NT2/D1 (cell line): ENCODE results near the gene GSTO2.

ENCODE experiments used
- DNase-seq: peaks from one replicate; pipeline ENCODE4 v3.0.0-alpha.2; 2011; ENCODE audit warnings: low read depth, low spot score
- H3K27me3 ChIP-seq: 2 replicates; pipeline ENCODE4 v1.6.0; 2011; ENCODE audit warnings: mild to moderate bottlenecking; ENCODE audit not compliant: insufficient read length, insufficient read depth
- H3K36me3 ChIP-seq: 2 replicates; pipeline ENCODE4 v1.6.1; 2011; ENCODE audit warnings: mild to moderate bottlenecking, low read length, mixed read lengths; ENCODE audit not compliant: insufficient read depth, insufficient read length
- H3K4me1 ChIP-seq: 2 replicates; pipeline ENCODE4 v1.5.1; 2011; ENCODE audit not compliant: insufficient read depth, insufficient read length
- H3K4me3 ChIP-seq: 2 replicates; pipeline ENCODE4 v1.5.1; 2011; ENCODE audit warnings: low read depth; ENCODE audit not compliant: insufficient read length
- H3K9ac ChIP-seq: 2 replicates; pipeline ENCODE4 v1.6.0; 2011; ENCODE audit warnings: low read depth; ENCODE audit not compliant: insufficient read length
- H3K9me3 ChIP-seq: 2 replicates; pipeline ENCODE4 v1.5.1; 2011; ENCODE audit warnings: mild to moderate bottlenecking, low read length; ENCODE audit not compliant: insufficient read depth
- SUZ12 ChIP-seq: IDR thresholded peaks from 2 replicates; pipeline ENCODE4 v1.6.1; 2011; ENCODE audit not compliant: insufficient read length, insufficient read depth; ENCODE audit errors: extremely low read depth
- YY1 ChIP-seq: IDR thresholded peaks from 2 replicates; pipeline ENCODE4 v1.6.1; 2011; ENCODE audit not compliant: insufficient read length, insufficient read depth
- ZNF274 ChIP-seq: IDR thresholded peaks from 2 replicates; pipeline ENCODE4 v1.6.1; 2011; ENCODE audit warnings: mild to moderate bottlenecking, low read depth, low read length

The GSTO2 gene

DNA sequence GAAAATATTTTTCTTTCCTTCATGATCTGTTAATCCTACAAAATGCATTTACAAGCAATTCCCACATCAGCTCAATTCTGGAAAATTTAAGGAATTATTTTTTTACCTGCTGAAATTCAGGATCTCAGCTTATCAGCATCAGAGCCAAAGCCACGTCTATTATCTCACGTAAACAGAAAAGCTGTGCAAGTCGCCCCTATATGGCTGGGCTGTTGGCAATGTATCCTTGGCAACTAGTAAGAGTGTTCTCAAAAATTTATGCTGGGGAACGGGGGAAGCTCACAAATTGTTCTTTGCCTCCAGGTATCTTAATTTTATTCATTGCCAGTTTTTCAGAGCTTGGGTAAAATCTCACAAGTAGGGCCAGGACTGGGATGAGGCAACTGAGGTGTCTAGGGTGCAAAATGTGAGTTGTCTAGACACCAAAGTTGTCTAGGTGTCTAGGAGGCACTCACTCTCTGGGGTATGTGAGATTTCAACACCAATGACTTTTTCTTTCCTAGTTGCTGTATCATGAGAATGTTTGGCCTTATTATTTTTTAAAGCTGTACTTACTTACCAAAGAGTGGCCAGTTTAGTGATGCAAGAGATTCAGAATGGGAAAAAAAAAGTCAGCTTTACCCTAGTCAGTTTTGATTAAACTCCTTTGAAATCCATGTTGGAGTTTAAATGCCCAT is 5.1 kb downstream of the GSTO2 start:
- H3K9ac ChIP-seq: no peak overlapping the region
- no peak overlapping the region for H3K4me3 ChIP-seq
- TF ChIP-seq ZNF274: no peak
- TF ChIP-seq SUZ12: no peak
- no peak for TF ChIP-seq YY1

DNA sequence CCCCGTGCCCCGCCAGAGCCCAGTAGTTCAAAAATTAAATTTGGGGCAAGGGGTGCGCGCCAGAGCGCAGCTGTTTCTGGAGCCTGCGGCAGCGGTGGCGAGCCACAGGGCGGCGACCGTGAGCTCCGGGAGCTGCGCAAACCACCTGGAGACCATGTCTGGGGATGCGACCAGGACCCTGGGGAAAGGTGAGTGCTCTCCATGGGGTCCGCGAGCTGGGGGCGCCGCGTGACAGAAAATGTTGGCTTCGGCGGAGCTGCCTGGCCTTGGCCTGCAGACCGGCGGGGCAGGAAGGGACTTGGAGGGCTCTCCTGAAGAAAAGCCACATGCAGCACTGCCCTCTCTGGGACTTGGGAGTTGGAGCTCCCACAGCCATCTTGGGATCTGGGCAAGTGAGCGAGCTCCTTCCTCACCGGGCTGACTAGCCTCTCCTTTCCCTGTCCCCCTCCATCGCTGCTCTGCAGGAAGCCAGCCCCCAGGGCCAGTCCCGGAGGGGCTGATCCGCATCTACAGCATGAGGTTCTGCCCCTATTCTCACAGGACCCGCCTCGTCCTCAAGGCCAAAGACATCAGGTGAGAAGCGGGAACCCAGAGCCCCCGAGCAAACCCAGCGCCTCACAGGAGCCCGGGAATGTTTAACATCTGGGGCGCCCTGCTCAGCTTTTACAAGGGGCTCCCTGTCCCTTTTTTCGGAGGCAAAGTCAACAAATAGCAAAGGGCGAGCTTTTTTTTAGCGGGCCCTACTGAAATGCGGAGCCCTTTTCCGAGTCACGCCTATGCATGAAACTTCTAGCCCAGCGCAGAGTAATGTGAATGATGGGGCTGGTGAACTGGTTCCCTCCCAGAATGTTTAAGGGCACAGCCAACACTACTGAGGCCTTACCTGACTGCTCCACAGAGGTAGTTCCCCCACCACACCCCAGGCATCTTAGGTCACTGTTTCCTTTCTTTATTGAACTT is 6.1 kb downstream of the GSTO2 start:
- Histone ChIP-seq H3K4me3 (peak overlapping the region; percentile 56), H3K9me3 (no peaks in the 10 kb centered on the region), H3K9ac (peak overlapping the region; percentile 68), H3K27me3 (no peaks in the 10 kb centered on the region), H3K36me3 (peaks cover 6% of the 10 kb centered on the region), H3K4me1 (no peaks in the 10 kb centered on the region)
- no peak for DNase-seq
- peak; percentile 18 for TF ChIP-seq YY1
- no peak for TF ChIP-seq ZNF274
- no peak for TF ChIP-seq SUZ12

More for the DNA sequence above, 5.1 kb downstream of the GSTO2 start:
- no peak for DNase-seq
- Histone ChIP-seq H3K36me3 (no peaks in the 10 kb centered on the region), H3K27me3 (no peaks in the 10 kb centered on the region), H3K9me3 (no peaks in the 10 kb centered on the region), H3K4me1 (no peaks in the 10 kb centered on the region)

DNA sequence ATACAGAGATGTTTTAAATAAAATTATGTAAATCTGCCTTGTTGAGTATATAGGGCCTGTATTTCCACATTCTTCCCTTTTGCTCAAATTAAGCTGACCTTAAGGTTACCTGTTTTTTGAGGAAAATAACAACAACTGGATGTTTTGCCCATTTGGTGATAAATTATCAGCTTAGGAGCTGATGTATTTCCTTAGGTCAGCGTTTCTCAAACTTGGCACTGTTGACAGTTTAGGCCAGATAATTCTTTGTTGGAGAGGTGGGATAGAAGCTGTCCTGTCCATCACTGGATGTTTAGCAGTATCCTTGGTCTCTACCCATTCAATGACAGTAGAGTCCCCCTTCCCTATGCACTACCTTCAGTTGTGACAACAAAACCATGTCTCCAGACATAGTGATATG is 7.2 kb downstream of the GSTO2 start:
- no peak for TF ChIP-seq ZNF274
- no peak for TF ChIP-seq SUZ12
- TF ChIP-seq YY1: no peak
- Histone ChIP-seq H3K36me3 (peaks cover 6% of the 10 kb centered on the region), H3K4me3 (no peak overlapping the region), H3K9me3 (no peaks in the 10 kb centered on the region), H3K9ac (no peak overlapping the region), H3K4me1 (no peaks in the 10 kb centered on the region), H3K27me3 (no peaks in the 10 kb centered on the region)
- DNase-seq: no peak

DNA sequence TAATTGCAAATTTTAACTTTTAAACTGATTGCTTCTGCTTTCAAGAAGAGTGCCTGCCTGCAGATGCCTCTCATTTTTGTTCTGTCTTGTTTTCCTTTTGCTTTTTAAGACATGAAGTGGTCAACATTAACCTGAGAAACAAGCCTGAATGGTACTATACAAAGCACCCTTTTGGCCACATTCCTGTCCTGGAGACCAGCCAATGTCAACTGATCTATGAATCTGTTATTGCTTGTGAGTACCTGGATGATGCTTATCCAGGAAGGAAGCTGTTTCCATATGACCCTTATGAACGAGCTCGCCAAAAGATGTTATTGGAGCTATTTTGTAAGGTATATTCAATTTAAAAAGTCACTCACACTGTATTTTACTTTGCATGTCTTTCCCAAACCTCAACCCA is 8.8 kb downstream of the GSTO2 start:
- no peaks in the 10 kb centered on the region for H3K27me3 ChIP-seq
- H3K36me3 ChIP-seq: peaks cover 6% of the 10 kb centered on the region
- no peak for DNase-seq
- no peak overlapping the region for H3K9ac ChIP-seq
- no peaks in the 10 kb centered on the region for H3K4me1 ChIP-seq
- no peaks in the 10 kb centered on the region for H3K9me3 ChIP-seq
- TF ChIP-seq YY1 (no peak), SUZ12 (no peak), ZNF274 (no peak)
- H3K4me3 ChIP-seq: no peak overlapping the region

DNA sequence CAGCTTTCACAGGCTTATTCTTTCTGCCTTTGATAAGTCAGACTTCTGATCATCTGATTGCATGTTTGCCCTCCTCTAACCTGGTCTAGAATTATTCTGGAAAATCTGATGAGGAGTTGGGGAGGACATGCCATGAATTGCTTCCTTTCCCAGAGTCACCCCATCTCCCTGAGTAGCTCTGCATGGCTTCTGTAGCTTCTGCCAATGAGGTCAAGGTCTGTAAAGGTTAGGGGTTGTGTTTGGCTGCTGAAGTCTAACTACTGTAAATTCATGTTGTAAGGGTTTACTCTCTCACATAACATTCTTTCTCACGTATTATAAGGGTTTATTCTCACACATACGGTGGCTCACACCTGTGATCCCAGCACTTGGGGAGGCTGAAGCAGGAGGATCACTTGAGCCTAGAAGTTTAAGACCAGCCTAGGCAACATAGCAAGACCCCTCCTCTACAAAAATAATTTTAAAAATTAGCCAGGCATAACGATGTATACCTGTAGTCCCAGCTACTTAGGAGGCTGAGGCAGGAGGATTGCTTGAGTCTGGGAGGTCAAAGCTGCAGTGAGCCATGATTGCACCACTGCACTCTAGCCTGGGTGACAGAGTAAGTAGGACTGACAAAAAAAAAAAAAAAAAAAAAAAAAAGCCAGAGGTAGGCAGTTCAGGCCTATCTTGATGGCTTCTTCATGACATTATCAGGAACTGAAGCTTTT is 10.7 kb downstream of the GSTO2 start:
- H3K36me3 ChIP-seq: peaks cover 6% of the 10 kb centered on the region
- no peaks in the 10 kb centered on the region for H3K27me3 ChIP-seq
- no peak overlapping the region for H3K9ac ChIP-seq
- H3K4me1 ChIP-seq: no peaks in the 10 kb centered on the region
- no peak for TF ChIP-seq YY1
- no peak for TF ChIP-seq ZNF274
- TF ChIP-seq SUZ12: no peak
- no peaks in the 10 kb centered on the region for H3K9me3 ChIP-seq
- no peak overlapping the region for H3K4me3 ChIP-seq
- no peak for DNase-seq

DNA sequence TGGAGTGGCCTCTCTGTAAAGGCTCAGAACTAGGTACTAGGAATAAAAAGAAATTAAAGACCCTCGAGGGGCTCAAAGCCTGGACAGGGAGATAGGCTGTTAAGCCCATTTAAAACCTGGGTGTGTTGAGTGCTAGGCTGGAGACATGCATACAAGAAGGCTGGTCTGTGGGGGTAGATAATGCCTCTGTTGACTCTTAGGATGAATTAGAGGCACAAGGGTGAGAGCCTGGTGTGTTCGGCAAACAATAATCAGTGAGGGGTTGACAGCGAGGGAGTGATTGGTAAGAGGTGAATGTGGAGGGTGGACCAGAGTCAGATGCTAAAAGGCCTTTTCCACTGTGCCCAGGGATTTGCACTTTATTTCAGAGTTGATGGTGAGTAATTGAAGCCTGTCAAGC is 12.7 kb downstream of the GSTO2 start:
- DNase-seq: no peak
- H3K4me1 ChIP-seq: no peaks in the 10 kb centered on the region
- no peak overlapping the region for H3K4me3 ChIP-seq
- no peaks in the 10 kb centered on the region for H3K9me3 ChIP-seq
- no peaks in the 10 kb centered on the region for H3K27me3 ChIP-seq
- peaks cover 6% of the 10 kb centered on the region for H3K36me3 ChIP-seq
- TF ChIP-seq YY1: no peak
- no peak for TF ChIP-seq ZNF274
- no peak overlapping the region for H3K9ac ChIP-seq

DNA sequence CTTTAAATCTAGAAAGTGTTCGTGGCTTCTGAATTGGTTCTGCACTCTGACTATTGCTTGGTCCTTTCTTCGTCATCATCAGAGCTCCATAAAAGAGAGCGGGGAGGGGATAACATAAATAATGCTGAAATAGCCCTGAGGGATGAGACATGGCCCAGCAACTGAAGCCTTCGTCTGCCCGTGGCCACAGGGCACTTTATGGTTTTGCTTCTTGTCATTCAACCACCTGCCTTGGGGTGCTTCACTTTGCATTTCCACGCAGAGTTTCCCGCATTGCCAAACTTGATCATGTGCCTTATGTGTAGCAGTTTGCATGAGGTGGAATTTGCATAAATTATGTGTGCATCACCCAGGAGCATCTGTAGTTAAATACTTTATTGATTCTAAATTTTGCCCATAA is 15.9 kb downstream of the GSTO2 start:
- no peak overlapping the region for H3K4me3 ChIP-seq
- no peak for TF ChIP-seq ZNF274
- TF ChIP-seq YY1: no peak
- TF ChIP-seq SUZ12: no peak
- no peaks in the 10 kb centered on the region for H3K27me3 ChIP-seq
- DNase-seq: no peak
- no peak overlapping the region for H3K9ac ChIP-seq
- no peaks in the 10 kb centered on the region for H3K4me1 ChIP-seq
- H3K36me3 ChIP-seq: no peaks in the 10 kb centered on the region
- no peaks in the 10 kb centered on the region for H3K9me3 ChIP-seq
